IMR-90 (cell line): ENCODE data around the gene COTL1. TPM values are rescaled to one million over a fixed set of nuclear protein-coding genes. Genes with fewer than 3 reads are reported as not detected.

Source experiments
- ATAC-seq: fragments of 200-7000 bp; cut with Tn5 transposase; 2 replicates; pipeline ENCODE4 v1.9.1; 2020; ENCODE audit warnings: low read depth, mild to moderate bottlenecking, moderate library complexity
- BruUV-seq: library from RNA; stranded (reverse); fragments of 400-500 nt; replicated peaks from 2 replicates; lab custom pipeline; 2021; lab: Mats Ljungman, UMichigan
- CTCF ChIA-PET: fragments of 300-600 bp; formaldehyde crosslinking; extraction: SDS; loops from one replicate; lab custom pipeline; 2021; ENCODE audit warnings: antibody characterized with exemption; lab: Yijun Ruan, JAX
- POLR2A ChIA-PET: fragments of 300-600 bp; sonication (Branson Sonifier 250); formaldehyde crosslinking; loops from one replicate; lab custom pipeline; 2022; ENCODE audit warnings: antibody characterized with exemption; ENCODE audit not compliant: unreplicated experiment; lab: Charles Lee
- DNase-seq: peaks from one replicate; pipeline ENCODE4 v3.0.0; 2013
- H2AFZ ChIP-seq: replicated peaks from 2 replicates; pipeline ENCODE3; 2013; ENCODE audit warnings: low read length, mild to moderate bottlenecking; ENCODE audit not compliant: poor library complexity
- H2AK5ac ChIP-seq: 2 replicates; pipeline ENCODE4 v1.6.1; 2013; ENCODE audit warnings: low read depth, low read length, inconsistent platforms
- H2AK9ac ChIP-seq: replicated peaks from 2 replicates; pipeline ENCODE3; 2013; ENCODE audit warnings: mild to moderate bottlenecking, low read depth, low read length, moderate library complexity; ENCODE audit not compliant: poor library complexity
- H2BK120ac ChIP-seq: 2 replicates; pipeline ENCODE4 v1.6.1; 2013; ENCODE audit warnings: low read depth, low read length, inconsistent platforms
- H2BK15ac ChIP-seq: 3 replicates; pipeline ENCODE4 v1.6.1; 2013; ENCODE audit warnings: low read depth, low read length, inconsistent platforms
- H2BK20ac ChIP-seq: 2 replicates; pipeline ENCODE4 v1.6.1; 2013; ENCODE audit warnings: low read depth, mild to moderate bottlenecking, inconsistent platforms, low read length, moderate library complexity
- H2BK5ac ChIP-seq: 2 replicates; pipeline ENCODE4 v1.6.1; 2013; ENCODE audit warnings: mild to moderate bottlenecking, low read depth, low read length, inconsistent platforms; ENCODE audit not compliant: poor library complexity, severe bottlenecking
- H3K14ac ChIP-seq: replicated peaks from 2 replicates; pipeline ENCODE4 v1.6.1; 2013; ENCODE audit warnings: low read depth, low read length, inconsistent platforms
- H3K18ac ChIP-seq: 2 replicates; pipeline ENCODE4 v1.6.1; 2013; ENCODE audit warnings: low read depth, low read length, control low read depth
- H3K23ac ChIP-seq: 2 replicates; pipeline ENCODE4 v1.6.1; 2013; ENCODE audit warnings: low read depth, low read length, inconsistent platforms
- H3K27ac ChIP-seq: 2 replicates; pipeline ENCODE4 v1.5.1; 2013; ENCODE audit warnings: mild to moderate bottlenecking, control low read depth, low read length; ENCODE audit not compliant: insufficient read depth
- H3K27me3 ChIP-seq: 2 replicates; pipeline ENCODE4 v1.6.1; 2013; ENCODE audit warnings: low read length; ENCODE audit not compliant: control insufficient read depth, insufficient read depth
- H3K36me3 ChIP-seq: 2 replicates; pipeline ENCODE4 v1.6.1; 2013; ENCODE audit warnings: low read length, mixed read lengths; ENCODE audit not compliant: control insufficient read depth, insufficient read depth
- H3K4ac ChIP-seq: 2 replicates; pipeline ENCODE4 v1.6.1; 2013; ENCODE audit warnings: low read depth, low read length, inconsistent platforms
- H3K4me1 ChIP-seq: 2 replicates; pipeline ENCODE4 v1.6.1; 2013; ENCODE audit warnings: low read length, mixed read lengths; ENCODE audit not compliant: control insufficient read depth, insufficient read depth
- H3K4me2 ChIP-seq: 2 replicates; pipeline ENCODE4 v1.6.1; 2013; ENCODE audit warnings: low read depth, mild to moderate bottlenecking, control low read depth, low read length, moderate library complexity
- H3K4me3 ChIP-seq: 2 replicates; pipeline ENCODE4 v1.5.1; 2013; ENCODE audit warnings: low read depth, mild to moderate bottlenecking, control low read depth, low read length, moderate library complexity; ENCODE audit not compliant: insufficient read depth
- H3K56ac ChIP-seq: 2 replicates; pipeline ENCODE4 v1.6.1; 2013; ENCODE audit warnings: low read length, inconsistent platforms; ENCODE audit not compliant: insufficient read depth; ENCODE audit errors: extremely low read depth
- H3K79me1 ChIP-seq, 2 experiments: 2 replicates each; pipeline ENCODE4 v1.6.1; 2013; ENCODE audit warnings: low read length in 2 of 2, inconsistent platforms in 1 of 2, low read depth in 1 of 2
- H3K9ac ChIP-seq: 2 replicates; pipeline ENCODE4 v1.6.1; 2013; ENCODE audit warnings: low read depth, low read length, control low read depth
- H3K9me1 ChIP-seq: 2 replicates; pipeline ENCODE4 v1.6.1; 2013; ENCODE audit warnings: low read length, inconsistent platforms; ENCODE audit not compliant: insufficient read depth
- H3K9me3 ChIP-seq: 2 replicates; pipeline ENCODE4 v1.6.1; 2013; ENCODE audit warnings: low read length; ENCODE audit not compliant: control insufficient read depth, insufficient read depth
- H4K20me1 ChIP-seq: 2 replicates; pipeline ENCODE4 v1.6.1; 2013; ENCODE audit warnings: low read length, inconsistent platforms; ENCODE audit not compliant: insufficient read depth
- H4K5ac ChIP-seq: 2 replicates; pipeline ENCODE4 v1.6.1; 2013; ENCODE audit warnings: mild to moderate bottlenecking, low read depth, low read length, control low read depth
- H4K8ac ChIP-seq, 2 experiments: 2 replicates each; pipeline ENCODE4 v1.6.1; 2013; ENCODE audit warnings: low read depth in 2 of 2, low read length in 2 of 2, control low read depth in 1 of 2, inconsistent platforms in 1 of 2
- H4K91ac ChIP-seq: 2 replicates; pipeline ENCODE4 v1.6.1; 2013; ENCODE audit warnings: low read depth, low read length, inconsistent platforms; ENCODE audit not compliant: insufficient read depth
- BHLHE40 ChIP-seq: fragments of 150-350 bp; IDR thresholded peaks from 2 replicates; pipeline ENCODE4 v1.6.1; 2016; ENCODE audit warnings: mild to moderate bottlenecking, low read depth, low read length
- CEBPB ChIP-seq: IDR thresholded peaks from 2 replicates; pipeline ENCODE4 v1.6.1; 2012; ENCODE audit warnings: low read depth, low read length, improper control_type of control experiment
- CHD1 ChIP-seq: IDR thresholded peaks from 2 replicates; pipeline ENCODE4 v1.6.1; 2012; ENCODE audit warnings: low read depth, low read length, improper control_type of control experiment
- FOS ChIP-seq: fragments of 150-350 bp; IDR thresholded peaks from 2 replicates; pipeline ENCODE4 v1.6.1; 2016; ENCODE audit warnings: low read depth, low read length
- MAFK ChIP-seq: IDR thresholded peaks from 2 replicates; pipeline ENCODE4 v1.6.1; 2012; ENCODE audit warnings: low read depth, low read length, improper control_type of control experiment
- MAZ ChIP-seq: IDR thresholded peaks from 2 replicates; pipeline ENCODE4 v1.6.1; 2012; ENCODE audit warnings: low read depth, mild to moderate bottlenecking, low read length, improper control_type of control experiment, moderate library complexity, borderline replicate concordance
- MXI1 ChIP-seq: IDR thresholded peaks from 2 replicates; pipeline ENCODE4 v1.6.1; 2012; ENCODE audit warnings: low read depth, mild to moderate bottlenecking, low read length, moderate library complexity, borderline replicate concordance
- NFE2L2 ChIP-seq: fragments of 150-350 bp; IDR thresholded peaks from 2 replicates; pipeline ENCODE4 v1.6.1; 2016; ENCODE audit warnings: low read depth, mild to moderate bottlenecking, low read length
- POLR2A ChIP-seq: IDR thresholded peaks from 2 replicates; pipeline ENCODE4 v1.6.1; 2012; ENCODE audit warnings: mild to moderate bottlenecking, low read depth, low read length
- RCOR1 ChIP-seq: IDR thresholded peaks from 2 replicates; pipeline ENCODE4 v1.6.1; 2012; ENCODE audit warnings: mild to moderate bottlenecking, low read length, improper control_type of control experiment; ENCODE audit not compliant: insufficient replicate concordance
- RFX5 ChIP-seq: IDR thresholded peaks from 2 replicates; pipeline ENCODE4 v1.8.0; 2012; ENCODE audit warnings: low read depth, mild to moderate bottlenecking, low read length, moderate library complexity
- SMC3 ChIP-seq: fragments of 150-350 bp; IDR thresholded peaks from 2 replicates; pipeline ENCODE4 v1.6.1; 2016; ENCODE audit warnings: low read depth, mild to moderate bottlenecking, antibody characterized with exemption, low read length, moderate library complexity
- WGBS, 2 experiments: methylation state at CpG; one replicate each; pipeline versions ENCODE4 v1.1.5 to v1.1.7; 2013; ENCODE audit warnings: missing lambda C conversion rate in 2 of 2; ENCODE audit not compliant: insufficient read length in 1 of 2; ENCODE audit errors: extremely low coverage in 2 of 2; 5-methylcytosine and 5-hydroxymethylcytosine counted together
- dilution Hi-C: fragments of 300-500 bp; cut with HindIII; formaldehyde crosslinking; loops from one replicate; pipeline ENCODE4 v1.14.3; 2018; ENCODE audit warnings: low sequenced_read_pairs; ENCODE audit not compliant: unreplicated experiment
- in situ Hi-C: fragments of 300-500 bp; cut with MboI; formaldehyde crosslinking; loops from 3 replicates; pipeline ENCODE4 v1.14.3; 2019; ENCODE audit warnings: low sequenced_read_pairs, inconsistent platforms, mixed read lengths
- intact Hi-C: fragments of 100-400 bp; cut with micrococcal nuclease; formaldehyde crosslinking; loops from 2 replicates; pipeline ENCODE4 v1.10.0; 2022
- polyA plus RNA-seq, 3 experiments: library from polyadenylated mRNA; depleted of rRNA; stranded (reverse); fragments of >200 nt; gene quantifications; 2 replicates each; pipeline ENCODE4 v1.2.3, GENCODE V29; 2012; ENCODE audit warnings: low replicate concordance in 1 of 3
- total RNA-seq: library from RNA; depleted of rRNA; stranded (reverse); fragments of >200 nt; gene quantifications from 2 replicates; pipeline ENCODE4 v1.2.3, GENCODE V29; 2012
- TF ChIP-seq, protein P1 (sequence below): fragments of 150-350 bp; IDR thresholded peaks from 2 replicates; pipeline ENCODE4 v1.6.1; 2016; ENCODE audit warnings: low read depth, mild to moderate bottlenecking, low read length, moderate library complexity, borderline replicate concordance
- TF ChIP-seq, protein P2 (sequence below): conservative IDR thresholded peaks from 2 replicates; pipeline ENCODE4 v1.5.1; 2012; ENCODE audit warnings: mild to moderate bottlenecking, low read depth, low read length, improper control_type of control experiment

COTL1 gene
- total and polyA plus RNA-seq, 2 of the 4 experiments (the other 2 are of a cell fraction) = 144 to 258 TPM

- H2AFZ ChIP-seq = peak overlapping the region; percentile 74
- intact Hi-C loops = loop anchor here (1.0 to 10.0 kb wide), 5 partner anchors 16 to 324 kb away; partner anchors contain the start of gene WFDC1
- POLR2A ChIA-PET = interaction anchor here (0.6 to 1.1 kb wide), 2 partner anchors 20 to 27 kb away, joined by 3 to 7 read pairs; no protein-coding TSS in a partner anchor
- TF ChIP-seq, protein P1, sequence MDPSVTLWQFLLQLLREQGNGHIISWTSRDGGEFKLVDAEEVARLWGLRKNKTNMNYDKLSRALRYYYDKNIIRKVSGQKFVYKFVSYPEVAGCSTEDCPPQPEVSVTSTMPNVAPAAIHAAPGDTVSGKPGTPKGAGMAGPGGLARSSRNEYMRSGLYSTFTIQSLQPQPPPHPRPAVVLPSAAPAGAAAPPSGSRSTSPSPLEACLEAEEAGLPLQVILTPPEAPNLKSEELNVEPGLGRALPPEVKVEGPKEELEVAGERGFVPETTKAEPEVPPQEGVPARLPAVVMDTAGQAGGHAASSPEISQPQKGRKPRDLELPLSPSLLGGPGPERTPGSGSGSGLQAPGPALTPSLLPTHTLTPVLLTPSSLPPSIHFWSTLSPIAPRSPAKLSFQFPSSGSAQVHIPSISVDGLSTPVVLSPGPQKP = no peak
- TF ChIP-seq CHD1 = no peak
- peak; percentile 67; the same call in 1 of the 2 replicates for TF ChIP-seq MXI1
- TF ChIP-seq CEBPB = peak; percentile 60; the same call in 1 of the 2 replicates
- peak; percentile 13; the same call in 1 of the 2 replicates for TF ChIP-seq SMC3
- TF ChIP-seq FOS = peak; percentile 94
- no peak for TF ChIP-seq RFX5
- TF ChIP-seq, protein P2, sequence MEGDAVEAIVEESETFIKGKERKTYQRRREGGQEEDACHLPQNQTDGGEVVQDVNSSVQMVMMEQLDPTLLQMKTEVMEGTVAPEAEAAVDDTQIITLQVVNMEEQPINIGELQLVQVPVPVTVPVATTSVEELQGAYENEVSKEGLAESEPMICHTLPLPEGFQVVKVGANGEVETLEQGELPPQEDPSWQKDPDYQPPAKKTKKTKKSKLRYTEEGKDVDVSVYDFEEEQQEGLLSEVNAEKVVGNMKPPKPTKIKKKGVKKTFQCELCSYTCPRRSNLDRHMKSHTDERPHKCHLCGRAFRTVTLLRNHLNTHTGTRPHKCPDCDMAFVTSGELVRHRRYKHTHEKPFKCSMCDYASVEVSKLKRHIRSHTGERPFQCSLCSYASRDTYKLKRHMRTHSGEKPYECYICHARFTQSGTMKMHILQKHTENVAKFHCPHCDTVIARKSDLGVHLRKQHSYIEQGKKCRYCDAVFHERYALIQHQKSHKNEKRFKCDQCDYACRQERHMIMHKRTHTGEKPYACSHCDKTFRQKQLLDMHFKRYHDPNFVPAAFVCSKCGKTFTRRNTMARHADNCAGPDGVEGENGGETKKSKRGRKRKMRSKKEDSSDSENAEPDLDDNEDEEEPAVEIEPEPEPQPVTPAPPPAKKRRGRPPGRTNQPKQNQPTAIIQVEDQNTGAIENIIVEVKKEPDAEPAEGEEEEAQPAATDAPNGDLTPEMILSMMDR = 0 out of 2 replicates have a peak, but pooled peaks have one; percentile 5
- no peak for TF ChIP-seq MAZ
- peak; percentile 79 for TF ChIP-seq BHLHE40
- peak; percentile 38; the same call in 1 of the 2 replicates for TF ChIP-seq NFE2L2
- no peak for TF ChIP-seq MAFK
- TF ChIP-seq POLR2A = no peak
- TF ChIP-seq RCOR1 = no peak
These were observed 943 bp upstream of the COTL1 start for GRCh38 chr16:84618581-84619460.

More at GRCh38 chr16:84618581-84619460, 943 bp upstream of the COTL1 start:
- dilution Hi-C loops = no loop called here
- no peaks in the 10 kb centered on the region for H3K27me3 ChIP-seq
- H4K20me1 ChIP-seq = peaks cover 40% of the 10 kb centered on the region
- H3K56ac ChIP-seq = peak overlapping the region; percentile 86
- H4K8ac ChIP-seq = peak overlapping the region; percentile 50 to 94
- peaks cover 24% of the 10 kb centered on the region for H3K4me1 ChIP-seq
- H3K4me2 ChIP-seq = peak overlapping the region; percentile 39
- peaks cover 0 to 42% of the 10 kb centered on the region in 2 experiments; a peak in 2 of 4 replicates for H3K79me1 ChIP-seq
- H2AK9ac ChIP-seq = peak overlapping the region; percentile 97
- H3K36me3 ChIP-seq = peaks cover 16% of the 10 kb centered on the region
- peak overlapping the region; percentile 91 for H3K14ac ChIP-seq
- H3K23ac ChIP-seq = peak overlapping the region; percentile 57
- 0% methylated on average over 1 of the region's 12 CpGs; no CpG with 5 or more reads in 1 of the 2 experiments for WGBS, 2 experiments
- peak overlapping the region; percentile 94 for H4K91ac ChIP-seq
- ATAC-seq (peak; percentile 48), DNase-seq (peak; percentile 98)
- no TSS peak for BruUV-seq
- peak overlapping the region; percentile 96 for H2BK5ac ChIP-seq
- 0 out of 2 replicates have a peak overlapping the region, but pooled peaks have one; percentile 0 for H3K4me3 ChIP-seq
- in situ Hi-C loops = no loop called here
- no peaks in the 10 kb centered on the region for H3K9me3 ChIP-seq
- H2BK20ac ChIP-seq = peak overlapping the region; percentile 98
- peak overlapping the region; percentile 96 for H3K4ac ChIP-seq
- peak overlapping the region; percentile 39; the same call in 1 of the 2 replicates for H4K5ac ChIP-seq
- peaks cover 20% of the 10 kb centered on the region for H3K9me1 ChIP-seq
- peak overlapping the region; percentile 28 for H3K18ac ChIP-seq
- peak overlapping the region; percentile 97 for H3K27ac ChIP-seq
- H2BK15ac ChIP-seq = peak overlapping the region; percentile 87; the same call in 2 of the 3 replicates
- H2AK5ac ChIP-seq = peak overlapping the region; percentile 93
- CTCF ChIA-PET = interaction anchor here (1.0 to 1.5 kb wide), 2 partner anchors 108 to 115 kb away, joined by 3 to 4 read pairs; no protein-coding TSS in a partner anchor
- H3K9ac ChIP-seq = peak overlapping the region; percentile 68
- H2BK120ac ChIP-seq = peak overlapping the region; percentile 97
